Mammary epithelial cell (primary cell): Measurements from ENCODE around the gene STMN3.

Experiments
- EZH2 ChIP-seq: IDR thresholded peaks from 2 replicates; pipeline ENCODE4 v1.6.1; 2012; ENCODE audit warnings: low read length, inconsistent platforms, borderline replicate concordance
- TF ChIP-seq, protein P1 (sequence below), 2 donors: IDR thresholded peaks in 1 of 2; conservative IDR thresholded peaks in 1 of 2; 2 replicates each; pipeline ENCODE4 v1.5.1; 2011 to 2012; ENCODE audit warnings: inconsistent platforms in 2 of 2, low read length in 2 of 2, mild to moderate bottlenecking in 2 of 2, control low read depth in 1 of 2, low read depth in 1 of 2; ENCODE audit not compliant: insufficient read depth in 1 of 2; ENCODE audit errors: extremely low read depth in 1 of 2

DNA sequence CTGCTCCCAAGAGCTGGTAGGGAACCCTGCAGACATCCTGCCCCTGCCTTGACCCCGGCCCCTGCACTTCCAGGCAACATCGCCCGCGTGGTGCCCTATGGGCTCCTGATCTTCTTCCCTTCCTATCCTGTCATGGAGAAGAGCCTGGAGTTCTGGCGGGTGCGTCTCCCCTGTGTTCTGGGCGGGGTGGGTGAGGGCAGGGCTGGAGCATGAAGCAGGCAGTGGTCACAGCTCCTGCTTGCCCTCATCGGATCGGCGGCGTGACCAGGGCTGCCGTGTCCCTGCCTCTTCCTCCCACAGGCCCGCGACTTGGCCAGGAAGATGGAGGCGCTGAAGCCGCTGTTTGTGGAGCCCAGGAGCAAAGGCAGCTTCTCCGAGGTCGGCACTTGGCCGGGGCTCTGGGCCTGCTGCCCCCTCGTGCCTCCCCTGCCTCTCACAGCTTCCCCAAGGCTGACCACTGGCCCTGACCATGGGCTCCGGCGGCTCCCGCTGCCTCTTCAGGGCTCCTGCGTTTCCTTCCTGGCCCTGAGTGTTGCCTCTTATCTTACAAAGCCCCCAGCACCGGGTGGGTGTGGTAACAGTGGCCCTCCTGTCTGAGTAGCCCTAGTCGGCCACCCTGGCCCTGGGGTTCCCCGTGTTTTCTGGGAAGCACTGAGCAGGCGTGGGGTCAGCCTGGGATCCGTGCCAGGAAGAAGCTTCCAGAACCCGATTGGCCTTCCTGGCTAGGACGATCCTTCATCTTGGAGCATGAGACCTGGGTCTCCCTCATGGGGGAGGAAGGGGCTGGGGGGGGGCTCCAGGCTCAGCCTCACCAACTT, 35.2 kb upstream of the STMN3 start:
- TF ChIP-seq EZH2 = no peak
- TF ChIP-seq, protein P1, sequence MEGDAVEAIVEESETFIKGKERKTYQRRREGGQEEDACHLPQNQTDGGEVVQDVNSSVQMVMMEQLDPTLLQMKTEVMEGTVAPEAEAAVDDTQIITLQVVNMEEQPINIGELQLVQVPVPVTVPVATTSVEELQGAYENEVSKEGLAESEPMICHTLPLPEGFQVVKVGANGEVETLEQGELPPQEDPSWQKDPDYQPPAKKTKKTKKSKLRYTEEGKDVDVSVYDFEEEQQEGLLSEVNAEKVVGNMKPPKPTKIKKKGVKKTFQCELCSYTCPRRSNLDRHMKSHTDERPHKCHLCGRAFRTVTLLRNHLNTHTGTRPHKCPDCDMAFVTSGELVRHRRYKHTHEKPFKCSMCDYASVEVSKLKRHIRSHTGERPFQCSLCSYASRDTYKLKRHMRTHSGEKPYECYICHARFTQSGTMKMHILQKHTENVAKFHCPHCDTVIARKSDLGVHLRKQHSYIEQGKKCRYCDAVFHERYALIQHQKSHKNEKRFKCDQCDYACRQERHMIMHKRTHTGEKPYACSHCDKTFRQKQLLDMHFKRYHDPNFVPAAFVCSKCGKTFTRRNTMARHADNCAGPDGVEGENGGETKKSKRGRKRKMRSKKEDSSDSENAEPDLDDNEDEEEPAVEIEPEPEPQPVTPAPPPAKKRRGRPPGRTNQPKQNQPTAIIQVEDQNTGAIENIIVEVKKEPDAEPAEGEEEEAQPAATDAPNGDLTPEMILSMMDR (conservative IDR thresholded peaks at IDR 0.05 in 1 of 2, IDR thresholded peaks at IDR 0.05 in 1 of 2; ENCODE audit: extremely low read depth in 1 of 2, insufficient read depth in 1 of 2, low read depth in 1 of 2, low read length in 2 of 2) = no peak
